GM15510 (cell line): ENCODE data around the gene CA14.
A peak's percentile ranks its signal among the peaks of the same experiment; 100 is the strongest.

ENCODE experiments used
- POLR2A ChIP-seq: IDR thresholded peaks from 3 replicates; pipeline ENCODE4 v1.6.1; 2011; ENCODE audit warnings: borderline replicate concordance; ENCODE audit not compliant: insufficient read length; ENCODE audit errors: extremely low read depth

Gene CA14

GRCh38 chr1:150271291-150271959 is 13.9 kb downstream of the CA14 start:
- no peak for TF ChIP-seq POLR2A

DNA sequence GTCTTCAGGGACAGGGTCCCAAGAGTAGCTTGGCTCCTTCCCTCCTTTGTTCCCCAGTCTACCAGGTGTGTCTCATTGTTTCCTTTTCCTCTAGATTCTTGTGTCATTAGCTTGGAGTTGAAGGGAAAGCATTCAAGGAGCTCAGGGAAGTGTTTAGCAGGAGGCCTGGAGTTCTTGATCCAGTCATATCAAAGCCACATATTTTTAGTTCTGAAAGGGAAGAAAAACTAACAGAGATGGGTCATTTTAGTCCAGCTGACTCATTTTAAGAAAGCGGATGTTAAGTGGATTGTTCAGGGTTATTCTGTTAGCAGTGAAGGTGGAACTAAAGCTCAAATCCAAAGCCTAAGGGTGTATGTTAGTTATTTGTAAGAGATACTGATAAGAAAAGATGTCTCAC is 15.7 kb downstream of the CA14 start:
- no peak for TF ChIP-seq POLR2A

DNA sequence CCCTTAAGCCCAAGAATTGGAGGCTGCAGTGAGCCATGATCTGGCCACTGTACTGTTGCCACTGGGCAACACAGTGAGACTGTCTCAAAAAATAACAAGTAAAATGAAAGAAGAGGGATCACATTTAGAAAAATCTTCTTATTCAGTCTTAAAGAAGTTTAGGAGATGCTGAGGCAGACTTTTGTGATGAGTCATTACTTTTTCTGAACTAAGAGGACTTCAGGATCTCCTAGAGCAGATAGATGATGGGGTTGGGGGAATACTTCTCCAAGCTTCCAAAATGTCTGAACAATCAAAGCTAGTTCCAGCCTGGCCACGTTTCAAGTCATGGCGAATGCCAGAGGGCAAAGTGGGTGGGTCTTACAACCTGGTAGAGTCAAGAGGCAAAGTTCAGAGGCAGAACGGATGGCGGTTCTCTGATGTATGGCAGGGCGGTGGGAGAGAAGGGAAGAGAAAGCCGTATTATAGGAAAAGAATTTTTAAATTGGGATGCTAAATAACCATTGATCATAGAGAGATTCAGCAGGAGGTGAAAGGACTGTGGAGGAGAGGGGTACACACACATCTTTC is 22.6 kb downstream of the CA14 start:
- no peak for TF ChIP-seq POLR2A

- no peak for TF ChIP-seq POLR2A
These were observed 23.7 kb downstream of the CA14 start for GRCh38 chr1:150281221-150281757.

GRCh38 chr1:150281758-150282557 is 24.4 kb downstream of the CA14 start, which contains the start of gene CIART:
Gene CIART, plus strand, starts transcription at chr1:150282554. Its CDS starts 714 bp downstream, at chr1:150283268.
- no peak for TF ChIP-seq POLR2A

- TF ChIP-seq POLR2A = no peak
These were observed 25.0 kb downstream of the CA14 start for GRCh38 chr1:150282558-150282958.

DNA sequence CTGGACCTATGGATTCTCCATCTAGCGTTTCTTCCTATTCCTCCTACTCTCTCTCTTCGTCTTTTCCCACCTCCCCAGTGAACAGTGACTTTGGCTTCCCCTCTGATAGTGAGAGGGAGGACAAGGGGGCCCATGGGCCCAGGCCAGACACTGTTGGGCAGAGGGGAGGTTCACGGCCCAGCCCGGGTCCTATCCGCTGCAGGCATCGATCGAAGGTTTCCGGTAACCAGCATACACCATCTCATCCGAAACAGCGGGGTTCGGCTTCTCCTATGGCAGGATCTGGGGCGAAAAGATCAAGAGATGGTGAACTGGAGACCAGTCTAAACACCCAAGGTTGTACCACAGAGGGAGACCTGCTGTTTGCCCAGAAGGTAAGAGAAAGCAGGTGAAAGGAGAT is 25.7 kb downstream of the CA14 start:
- TF ChIP-seq POLR2A = no peak

DNA sequence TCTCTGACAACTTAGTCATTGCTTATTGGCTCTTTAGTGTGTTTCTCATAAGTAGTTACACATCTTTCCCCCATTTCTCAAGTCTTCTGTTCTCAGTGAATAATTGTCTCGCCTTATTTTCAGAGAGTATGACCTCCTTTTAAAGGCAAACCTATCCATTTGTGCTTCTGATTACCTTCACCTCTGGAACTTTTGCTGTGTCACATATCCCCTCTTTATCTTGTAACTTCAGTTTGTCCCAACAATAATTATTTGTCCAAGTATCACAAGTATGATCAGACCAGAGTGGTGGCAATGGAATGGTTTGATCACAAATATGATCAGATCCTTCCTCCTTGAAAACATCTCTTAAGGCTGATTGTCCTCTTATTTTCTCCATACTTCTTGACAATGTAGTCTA is 30.8 kb downstream of the CA14 start:
- no peak for TF ChIP-seq POLR2A

- no peak for TF ChIP-seq POLR2A
These were observed 31.2 kb downstream of the CA14 start for GRCh38 chr1:150288822-150289221.

GRCh38 chr1:150293433-150294253 is 36.1 kb downstream of the CA14 start, which contains the start of gene MRPS21:
Gene MRPS21, plus strand, starts transcription at chr1:150293861. Its CDS starts 506 bp downstream, at chr1:150294367.
- peak; percentile 90 for TF ChIP-seq POLR2A

DNA sequence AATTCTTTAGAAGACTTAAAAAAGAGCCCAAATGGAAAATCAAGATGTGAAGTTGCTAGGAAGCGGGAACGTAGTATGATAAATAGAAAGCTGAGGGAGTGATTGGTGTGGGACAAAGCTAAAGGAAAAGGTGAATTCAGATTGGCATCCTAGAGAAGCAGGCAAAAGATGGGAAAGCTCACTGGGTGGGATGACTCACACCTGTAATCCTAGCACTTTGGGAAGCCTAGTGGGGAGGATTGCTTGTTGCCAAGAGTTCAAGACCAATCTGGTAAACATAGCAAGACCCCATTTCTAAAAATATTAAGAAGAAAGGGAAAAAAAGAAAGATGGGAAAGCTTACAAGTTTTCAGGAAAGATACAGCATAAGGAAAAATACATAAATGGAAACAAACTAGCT is 37.9 kb downstream of the CA14 start:
- no peak for TF ChIP-seq POLR2A

DNA sequence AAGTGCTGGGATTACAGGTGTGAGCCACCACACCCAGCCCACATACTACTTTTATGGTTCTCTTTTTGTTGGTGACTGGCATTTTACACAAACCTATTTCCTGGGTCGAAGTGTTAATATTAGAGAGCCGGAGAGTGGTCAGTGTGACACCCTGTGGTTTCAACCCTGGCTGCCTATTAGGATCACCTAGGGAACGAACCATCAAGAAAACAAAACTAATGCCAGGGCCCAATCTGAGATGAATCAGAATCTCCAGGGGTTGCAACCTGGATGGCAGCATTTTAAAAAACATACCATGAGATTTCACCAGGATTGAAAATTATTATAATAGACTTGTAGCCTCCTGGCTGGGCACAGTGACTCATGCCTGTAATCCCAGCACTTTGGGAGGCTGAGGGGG is 42.1 kb downstream of the CA14 start:
- TF ChIP-seq POLR2A = no peak

GRCh38 chr1:150302338-150302737 is 44.8 kb downstream of the CA14 start:
- no peak for TF ChIP-seq POLR2A

DNA sequence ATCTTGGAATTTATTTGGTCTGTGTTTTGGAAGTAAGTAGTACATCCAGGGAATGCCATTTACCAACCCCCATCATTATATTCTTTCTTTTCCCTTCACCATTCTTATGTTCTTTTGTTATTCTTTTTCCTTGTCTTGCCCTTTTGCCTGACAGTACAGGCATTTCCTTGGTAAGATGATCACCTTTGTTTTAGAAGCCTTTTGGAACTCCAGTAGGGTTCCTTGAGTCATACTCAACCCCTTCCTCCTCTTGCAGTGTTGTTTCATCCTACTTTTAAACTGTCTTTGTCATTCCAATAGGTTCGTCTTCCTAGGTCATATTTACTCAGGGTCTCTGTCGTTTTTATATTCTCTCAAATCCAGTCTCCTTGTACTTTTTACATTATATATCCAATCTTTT is 45.3 kb downstream of the CA14 start:
- no peak for TF ChIP-seq POLR2A

- no peak for TF ChIP-seq POLR2A
These were observed 52.4 kb downstream of the CA14 start for GRCh38 chr1:150309758-150310508.

- TF ChIP-seq POLR2A = no peak
These were observed 54.2 kb downstream of the CA14 start for GRCh38 chr1:150311762-150312161.
